HepG2 (cell line): ENCODE data around the gene CSTB. TPM values are rescaled to one million over a fixed set of nuclear protein-coding genes. Genes with fewer than 3 reads are reported as not detected.

Experiments
- ATAC-seq: fragments of 200-7000 bp; cut with Tn5 transposase; 3 replicates; pipeline ENCODE4 v1.9.1; 2020; ENCODE audit warnings: mild to moderate bottlenecking, moderate library complexity
- BruUV-seq: library from RNA; stranded (reverse); fragments of 400-500 nt; replicated peaks from 2 replicates; lab custom pipeline; 2021; lab: Mats Ljungman, UMichigan
- CTCF ChIA-PET: fragments of 300-600 bp; formaldehyde crosslinking; extraction: SDS; loops from one replicate; lab custom pipeline; 2021; ENCODE audit warnings: low total read pairs, inconsistent platforms, low intra/inter-chr PET ratio; lab: Yijun Ruan, JAX
- POLR2A ChIA-PET: fragments of 350-600 bp; sonication (Branson Sonifier 250); formaldehyde crosslinking; loops from one replicate; lab custom pipeline; 2020; ENCODE audit warnings: antibody characterized with exemption, inconsistent platforms; lab: Yijun Ruan, JAX
- DNase-seq: peaks from one replicate; pipeline ENCODE4 v3.0.0-alpha.2; 2015; ENCODE audit warnings: low spot score
- FAIRE-seq: peaks from 3 replicates; lab custom pipeline; 2011; peaks lifted over from hg19 to GRCh38; lab: Jason Lieb, UNC
- H2AFZ ChIP-seq: one replicate; pipeline ENCODE4 v1.6.1; 2011; ENCODE audit warnings: low read length, inconsistent platforms
- H3K27ac ChIP-seq: fragments of 300-600 bp; 3 replicates; pipeline ENCODE4 v1.8.0; 2011; ENCODE audit warnings: mixed run types, mild to moderate bottlenecking, mixed read lengths, low read length, inconsistent platforms; ENCODE audit not compliant: insufficient read depth; ENCODE audit errors: extremely low read length
- H3K27me3 ChIP-seq, 2 experiments: fragments of 200-600 bp in 1 of 2; 2 replicates in 1 of 2; 3 replicates in 1 of 2; pipeline versions ENCODE4 v1.6.0 to v1.8.0; 2011; ENCODE audit warnings: low read length in 2 of 2, mild to moderate bottlenecking in 2 of 2, moderate library complexity in 2 of 2, inconsistent platforms in 1 of 2; ENCODE audit not compliant: insufficient read depth in 2 of 2, control insufficient read depth in 1 of 2
- H3K36me3 ChIP-seq, 2 experiments: fragments of 200-600 bp in 1 of 2; replicated peaks in 1 of 2; 2 replicates in 1 of 2; 3 replicates in 1 of 2; pipeline versions ENCODE4 v1.5.1 to v1.8.0; 2011; ENCODE audit warnings: low read length in 2 of 2, inconsistent platforms in 1 of 2; ENCODE audit not compliant: insufficient read depth in 2 of 2, control insufficient read depth in 1 of 2
- H3K4me1 ChIP-seq: 2 replicates; pipeline ENCODE4 v1.5.1; 2012; ENCODE audit warnings: low read length, inconsistent platforms; ENCODE audit not compliant: insufficient read depth
- H3K4me2 ChIP-seq: 2 replicates; pipeline ENCODE4 v1.6.0; 2011; ENCODE audit warnings: low read depth, low read length, inconsistent platforms
- H3K4me3 ChIP-seq, 3 experiments: fragments of 200-600 bp in 1 of 3; sonication (generic), shearing (Covaris generic) in 1 of 3; replicated peaks in 1 of 3; 2 replicates each; pipeline ENCODE4 v1.5.1; 2011 to 2016; ENCODE audit warnings: low read length in 3 of 3, inconsistent platforms in 2 of 3, low read depth in 2 of 3, mild to moderate bottlenecking in 2 of 3, control low read depth in 1 of 3, mixed read lengths in 1 of 3; ENCODE audit not compliant: insufficient read depth in 1 of 3
- H3K79me2 ChIP-seq: one replicate; pipeline ENCODE4 v1.6.1; 2011; ENCODE audit warnings: low read length, inconsistent platforms; ENCODE audit not compliant: insufficient read depth
- H3K9ac ChIP-seq: 2 replicates; pipeline ENCODE4 v1.6.0; 2011; ENCODE audit warnings: mild to moderate bottlenecking, low read depth, low read length, inconsistent platforms; ENCODE audit not compliant: insufficient read depth
- H3K9me3 ChIP-seq: 2 replicates; pipeline ENCODE4 v1.5.1; 2012; ENCODE audit warnings: mild to moderate bottlenecking, low read length
- H4K20me1 ChIP-seq: 2 replicates; pipeline ENCODE4 v1.6.0; 2011; ENCODE audit warnings: inconsistent platforms, mild to moderate bottlenecking, low read length, moderate library complexity; ENCODE audit not compliant: insufficient read depth
- MTA1 ChIP-seq: sonication (generic); formaldehyde crosslinking; IDR thresholded peaks from 2 replicates; pipeline ENCODE4 v1.4.0; 2020; ENCODE audit warnings: missing genetic modification reagents, mild to moderate bottlenecking, borderline replicate concordance
- NONO ChIP-seq, 2 experiments: fragments of 450-650 bp in 1 of 2; sonication (generic) in 1 of 2; formaldehyde crosslinking in 1 of 2; IDR thresholded peaks in 1 of 2; conservative IDR thresholded peaks in 1 of 2; 2 replicates each; pipeline versions ENCODE4 v1.6.1 to v1.8.0; 2017 to 2022; ENCODE audit warnings: mild to moderate bottlenecking in 1 of 2, missing genetic modification reagents in 1 of 2, moderate library complexity in 1 of 2
- ZNF205 ChIP-seq: IDR thresholded peaks from 2 replicates; pipeline ENCODE4 v1.6.1; 2018; ENCODE audit warnings: missing biosample characterization, missing genetic modification reagents
- ZSCAN25 ChIP-seq: sonication (generic); formaldehyde crosslinking; IDR thresholded peaks from 2 replicates; pipeline ENCODE4 v1.8.0; 2022; ENCODE audit warnings: mild to moderate bottlenecking, missing genetic modification reagents
- WGBS: methylation state at CpG from one replicate; pipeline ENCODE4 v1.1.6; 2017; ENCODE audit warnings: low lambda C conversion rate; 5-methylcytosine and 5-hydroxymethylcytosine counted together
- in situ Hi-C: cut with HindIII; loops from 2 replicates; pipeline ENCODE4 v1.10.0; 2017; ENCODE audit warnings: low pct_unique_long_range_greater_than_20kb; ENCODE audit not compliant: extremely low pct_ligation_motif_present
- intact Hi-C: fragments of 100-400 bp; cut with micrococcal nuclease; formaldehyde crosslinking; loops from one replicate; pipeline ENCODE4 v1.10.0; 2022; ENCODE audit not compliant: unreplicated experiment
- polyA plus RNA-seq, 8 experiments: library from polyadenylated mRNA; depleted of rRNA in 3 of 8; stranded (reverse) in 7 of 8; unstranded in 1 of 8; fragments of >200 nt; fragmentation: Illumina TruSeq in 4 of 8; extraction: Trizol in 4 of 8; gene quantifications; 2 replicates each; pipeline versions ENCODE4 v1.2.1 to v1.2.3, GENCODE V29; 2011 to 2016; ENCODE audit warnings: low read depth in 4 of 8, missing spikeins in 1 of 8, mixed read lengths in 1 of 8; ENCODE audit not compliant: insufficient read depth in 1 of 8
- total RNA-seq, 5 experiments: library from RNA; depleted of rRNA; stranded (reverse); fragments of >200 nt; fragmentation: Illumina TruSeq; extraction: Trizol; gene quantifications; 2 replicates each; pipeline ENCODE4 v1.2.3, GENCODE V29; 2016; ENCODE audit warnings: low read depth in 1 of 5

CSTB gene
- total and polyA plus RNA-seq, 2 of the 13 experiments (the other 11 are each of a cell fraction or from before 2014, with no cell fraction given) = 11.7 to 94.1 TPM

DNA sequence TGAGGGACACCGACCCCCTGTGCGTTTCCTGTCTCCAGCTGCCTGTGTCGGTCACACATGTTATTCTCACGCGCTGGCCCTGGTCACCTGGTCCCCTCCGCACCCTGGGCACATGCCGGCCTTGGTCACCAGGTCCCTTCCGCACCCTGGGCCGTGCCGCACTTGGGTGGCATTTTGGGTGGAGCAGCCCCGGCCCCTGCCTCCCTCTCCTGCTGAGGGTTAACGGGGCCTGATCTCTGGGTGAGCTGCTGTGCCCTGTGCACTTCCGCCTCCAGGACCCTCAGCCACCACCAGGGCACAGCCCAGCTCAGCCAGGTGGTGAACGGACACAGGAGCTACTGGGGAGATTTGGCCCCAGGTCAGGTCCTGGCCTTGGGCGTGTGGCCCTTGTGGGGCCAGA, 39.9 kb upstream of the CSTB start:
- POLR2A ChIA-PET = no interaction called here
- intact Hi-C loops = loop anchor here (10.0 kb wide), 1 partner anchor 99 kb away; no protein-coding TSS in a partner anchor
- DNase-seq = no peak
- no peak overlapping the region for H2AFZ ChIP-seq
- no peak for FAIRE-seq
- H3K4me1 ChIP-seq = peaks cover 56% of the 10 kb centered on the region
- no peak overlapping the region for H3K9ac ChIP-seq
- WGBS = 75% methylated on average over 6 of the region's 15 CpGs
- H4K20me1 ChIP-seq = no peaks in the 10 kb centered on the region
- H3K9me3 ChIP-seq = no peaks in the 10 kb centered on the region
- no peaks in the 10 kb centered on the region for H3K36me3 ChIP-seq
- peak overlapping the region in 1 of 3 experiments; percentile 23; a peak in 1 of 6 replicates for H3K4me3 ChIP-seq
- CTCF ChIA-PET = no interaction called here
- peak; percentile 18; the same call in 2 of the 3 replicates for ATAC-seq
- no peak overlapping the region for H3K27ac ChIP-seq
- in situ Hi-C loops = no loop called here
- H3K4me2 ChIP-seq = peak overlapping the region; percentile 56; the same call in 1 of the 2 replicates
- TF ChIP-seq MTA1 (0 out of 2 replicates have a peak, but pooled peaks have one; percentile 22), NONO (IDR thresholded peaks at IDR 0.05) (no peak), NONO (CRISPR knock-in tag; conservative IDR thresholded peaks at IDR 0.05) (no peak)
- no peaks in the 10 kb centered on the region for H3K79me2 ChIP-seq
- no TSS peak for BruUV-seq
- peaks cover 3 to 11% of the 10 kb centered on the region in 2 experiments; a peak in 4 of 5 replicates for H3K27me3 ChIP-seq

GRCh38 chr21:43815107-43815613, 39.1 kb upstream of the CSTB start:
- H3K27ac ChIP-seq = no peak overlapping the region
- intact Hi-C loops (loop anchor here (10.0 kb wide), 1 partner anchor 100 kb away; no protein-coding TSS in a partner anchor), in situ Hi-C loops (no loop called here)
- no TSS peak for BruUV-seq
- CTCF ChIA-PET = no interaction called here
- no peak overlapping the region for H3K9ac ChIP-seq
- peak; percentile 75 for TF ChIP-seq ZSCAN25 (CRISPR knock-in tag)
- TF ChIP-seq ZNF205 = no peak
- POLR2A ChIA-PET = no interaction called here
- DNase-seq (no peak), FAIRE-seq (no peak), ATAC-seq (no peak)
- peak overlapping the region; percentile 60 for H3K4me2 ChIP-seq
- H3K4me3 ChIP-seq = peak overlapping the region in 2 of 3 experiments; percentile 22 to 48; a peak in 4 of 6 replicates
- 4% methylated on average over 12 of the region's 27 CpGs for WGBS
- no peaks in the 10 kb centered on the region for H3K36me3 ChIP-seq
- no peak overlapping the region for H2AFZ ChIP-seq
- no peaks in the 10 kb centered on the region for H3K79me2 ChIP-seq
- H3K9me3 ChIP-seq = no peaks in the 10 kb centered on the region
- H3K27me3 ChIP-seq = peaks cover 3 to 11% of the 10 kb centered on the region in 2 experiments; a peak in 4 of 5 replicates
- H4K20me1 ChIP-seq = no peaks in the 10 kb centered on the region
- peaks cover 65% of the 10 kb centered on the region for H3K4me1 ChIP-seq
